ENCODE measurements around the gene SHOC2. TPM values are rescaled to one million over a fixed set of nuclear protein-coding genes. Genes with fewer than 3 reads are reported as not detected.

SHOC2 gene
- total and polyA plus RNA-seq, 9 donors, result 19.4 to 91.2 (median 63.1) TPM

DNA sequence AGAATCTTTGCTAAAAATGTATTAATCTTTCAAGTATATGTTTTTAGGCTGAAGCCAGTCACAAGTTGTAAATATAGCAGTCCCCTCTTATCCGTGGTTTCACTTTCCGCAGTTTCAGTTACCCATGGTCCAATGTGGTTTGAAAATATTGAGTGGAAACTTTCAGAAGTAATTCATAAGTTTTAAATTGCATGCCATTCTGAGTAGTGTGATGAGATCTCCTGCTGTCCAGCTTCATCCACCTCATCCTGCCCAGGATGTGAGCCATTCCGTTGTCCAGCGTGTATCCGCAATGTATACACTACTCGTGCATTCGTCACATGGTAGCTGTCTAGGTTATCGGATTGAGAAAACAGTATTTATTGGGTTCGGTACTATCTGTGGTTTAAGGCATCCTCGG, 35.5 kb upstream of the SHOC2 start:
- Histone ChIP-seq H3K27ac (peak overlapping the region in 1 of 2 donors; percentile 19), H3K4me3 (no peak overlapping the region), H3K4me1 (ENCODE audit: insufficient read depth) (peaks cover 3% of the 10 kb centered on the region), H3K36me3 (no peaks in the 10 kb centered on the region), H3K27me3 (no peaks in the 10 kb centered on the region), H3K9me3 (no peaks in the 10 kb centered on the region)
- TF ChIP-seq, protein P1, sequence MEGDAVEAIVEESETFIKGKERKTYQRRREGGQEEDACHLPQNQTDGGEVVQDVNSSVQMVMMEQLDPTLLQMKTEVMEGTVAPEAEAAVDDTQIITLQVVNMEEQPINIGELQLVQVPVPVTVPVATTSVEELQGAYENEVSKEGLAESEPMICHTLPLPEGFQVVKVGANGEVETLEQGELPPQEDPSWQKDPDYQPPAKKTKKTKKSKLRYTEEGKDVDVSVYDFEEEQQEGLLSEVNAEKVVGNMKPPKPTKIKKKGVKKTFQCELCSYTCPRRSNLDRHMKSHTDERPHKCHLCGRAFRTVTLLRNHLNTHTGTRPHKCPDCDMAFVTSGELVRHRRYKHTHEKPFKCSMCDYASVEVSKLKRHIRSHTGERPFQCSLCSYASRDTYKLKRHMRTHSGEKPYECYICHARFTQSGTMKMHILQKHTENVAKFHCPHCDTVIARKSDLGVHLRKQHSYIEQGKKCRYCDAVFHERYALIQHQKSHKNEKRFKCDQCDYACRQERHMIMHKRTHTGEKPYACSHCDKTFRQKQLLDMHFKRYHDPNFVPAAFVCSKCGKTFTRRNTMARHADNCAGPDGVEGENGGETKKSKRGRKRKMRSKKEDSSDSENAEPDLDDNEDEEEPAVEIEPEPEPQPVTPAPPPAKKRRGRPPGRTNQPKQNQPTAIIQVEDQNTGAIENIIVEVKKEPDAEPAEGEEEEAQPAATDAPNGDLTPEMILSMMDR (IDR thresholded peaks at IDR 0.05), result no peak
- TF ChIP-seq EP300 (IDR thresholded peaks at IDR 0.05) (no peak), POLR2A (IDR thresholded peaks at IDR 0.05) (no peak)
- DNase-seq, result no peak
- 42 to 55% (median 52%) methylated on average over 10 of the region's 10 CpGs for WGBS, 3 donors
- intact Hi-C loops (cut with DNase I), result loop anchor here in 2 of 4 donors (10.0 kb wide), 2 partner anchors 79 to 191 kb away; partner anchors contain the start of gene ADRA2A (in 1 of the 2)

DNA sequence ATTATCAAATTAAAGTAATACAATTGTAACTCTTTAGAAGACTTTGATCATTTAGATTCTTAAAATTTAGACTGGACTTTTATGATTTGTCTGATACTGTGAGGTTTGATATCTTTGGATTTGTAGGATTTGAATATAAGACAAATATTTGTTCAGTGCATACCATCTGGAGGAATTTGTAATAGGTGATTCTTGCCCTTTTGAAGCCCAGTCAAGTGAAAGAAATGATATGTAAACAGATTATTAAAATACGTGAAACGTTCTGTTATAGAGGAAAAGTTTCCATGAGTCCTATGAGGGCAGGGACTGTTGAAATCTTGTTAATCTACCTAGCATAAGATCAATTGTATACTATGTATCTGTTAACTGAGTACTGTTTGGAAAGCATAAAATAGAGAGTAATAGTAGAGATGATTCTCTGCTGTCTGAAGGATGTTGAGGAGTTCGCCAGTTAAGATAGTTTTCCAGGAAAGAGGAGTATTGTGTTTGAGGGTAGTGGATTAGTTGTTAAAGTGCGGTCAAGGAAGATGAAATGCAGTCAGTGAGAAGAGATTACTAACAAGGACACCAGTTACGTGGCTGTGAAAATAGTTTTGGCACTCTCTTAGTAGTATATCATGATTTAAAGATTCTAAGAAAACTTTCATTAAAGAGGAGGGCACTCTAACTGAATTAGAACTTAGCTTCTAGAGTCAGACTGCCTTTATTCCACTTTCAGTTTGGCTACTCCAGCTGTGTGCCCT, 33.3 kb upstream of the SHOC2 start:
- no peak for TF ChIP-seq POLR2A (IDR thresholded peaks at IDR 0.05)
- TF ChIP-seq, protein P1 (IDR thresholded peaks at IDR 0.05), result no peak
- no peak for TF ChIP-seq EP300 (IDR thresholded peaks at IDR 0.05)
- Histone ChIP-seq H3K36me3 (no peaks in the 10 kb centered on the region), H3K9me3 (no peaks in the 10 kb centered on the region), H3K4me1 (ENCODE audit: insufficient read depth) (peaks cover 3% of the 10 kb centered on the region), H3K4me3 (no peak overlapping the region), H3K27me3 (no peaks in the 10 kb centered on the region), H3K27ac (no peak overlapping the region)
- intact Hi-C loops (cut with DNase I), result loop anchor here in 3 of 4 donors (5.0 to 10.0 kb wide), 4 partner anchors 79 to 189 kb away; partner anchors contain the start of gene ADRA2A (in 1 of the 3)
- DNase-seq, result no peak
- 38 to 46% (median 45%) methylated on average over 5 of the region's 5 CpGs for WGBS, 3 donors

DNA sequence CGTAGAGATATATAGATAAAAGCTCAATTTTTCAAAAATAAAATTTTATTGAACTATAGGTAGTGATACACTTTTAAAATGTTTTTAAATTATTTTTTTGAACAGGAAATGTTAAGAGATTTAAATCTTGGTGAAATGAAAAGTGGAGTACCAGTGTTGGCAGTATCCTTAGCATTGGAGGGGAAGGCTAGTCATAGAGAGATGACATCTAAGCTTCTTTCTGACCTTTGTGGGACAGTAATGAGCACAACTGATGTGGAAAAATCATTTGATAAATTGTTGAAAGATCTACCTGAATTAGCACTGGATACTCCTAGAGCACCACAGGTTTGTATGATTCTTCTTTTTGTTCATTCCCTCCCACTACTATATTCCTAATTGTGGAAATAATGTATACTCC, 31.8 kb upstream of the SHOC2 start:
- WGBS, 3 donors, result 92 to 96% (median 96%) methylated on average over 1 of the region's 1 CpG
- Histone ChIP-seq H3K27me3 (no peaks in the 10 kb centered on the region), H3K9me3 (no peaks in the 10 kb centered on the region), H3K4me3 (no peak overlapping the region), H3K27ac (no peak overlapping the region), H3K36me3 (no peaks in the 10 kb centered on the region), H3K4me1 (ENCODE audit: insufficient read depth) (peaks cover 3% of the 10 kb centered on the region)
- TF ChIP-seq POLR2A (IDR thresholded peaks at IDR 0.05), result no peak
- TF ChIP-seq EP300 (IDR thresholded peaks at IDR 0.05), result no peak
- TF ChIP-seq, protein P1 (IDR thresholded peaks at IDR 0.05), result no peak
- DNase-seq, result no peak
- intact Hi-C loops (cut with DNase I), result loop anchor here in 3 of 4 donors (5.0 to 10.0 kb wide), 4 partner anchors 80 to 187 kb away; partner anchors contain the start of gene ADRA2A (in 1 of the 3)

DNA sequence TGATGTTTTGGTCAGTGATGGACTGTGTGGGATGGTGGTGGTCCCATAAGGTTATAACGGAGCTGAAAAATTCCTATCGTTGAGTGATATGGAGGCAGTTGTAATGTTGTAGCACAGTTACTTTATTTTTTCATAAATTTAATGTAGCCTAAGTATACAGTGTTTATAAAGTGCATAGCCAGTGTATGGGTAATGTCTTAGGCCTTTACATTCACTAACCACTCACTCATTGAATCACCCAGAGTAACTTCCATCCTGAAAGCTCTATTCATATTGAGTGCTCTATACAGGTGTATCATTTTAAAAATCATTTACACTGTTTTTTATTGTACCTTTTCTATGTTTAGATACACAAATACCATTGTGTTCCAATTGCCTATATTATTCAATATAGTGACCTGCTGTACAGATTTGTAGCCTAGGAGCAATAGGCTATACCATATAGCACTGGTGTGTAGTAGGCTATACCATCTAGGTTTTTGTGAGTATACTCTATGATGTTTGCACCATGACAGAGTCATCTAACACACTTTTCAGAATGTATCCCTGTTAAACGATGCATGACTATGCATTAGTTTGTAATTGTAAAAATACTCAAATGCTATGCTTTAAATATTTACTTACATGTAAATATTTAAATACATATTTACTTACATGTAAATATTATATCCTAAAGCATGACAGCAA, 26.7 kb upstream of the SHOC2 start:
- intact Hi-C loops (cut with DNase I), result no loop called here
- DNase-seq, result no peak
- WGBS, 3 donors, result 55 to 67% (median 60%) methylated on average over 3 of the region's 3 CpGs
- H3K36me3 ChIP-seq, result no peaks in the 10 kb centered on the region
- H3K27ac ChIP-seq, result no peak overlapping the region
- H3K27me3 ChIP-seq, result no peaks in the 10 kb centered on the region
- TF ChIP-seq EP300 (IDR thresholded peaks at IDR 0.05), result no peak
- TF ChIP-seq, protein P1 (IDR thresholded peaks at IDR 0.05), result no peak
- no peak for TF ChIP-seq POLR2A (IDR thresholded peaks at IDR 0.05)
- H3K9me3 ChIP-seq, result no peaks in the 10 kb centered on the region
- no peaks in the 10 kb centered on the region for H3K4me1 ChIP-seq (ENCODE audit: insufficient read depth)
- no peak overlapping the region for H3K4me3 ChIP-seq

All from ovary (tissue), 9 donors.